AG04449 (cell line): ENCODE measurements around the gene TGIF2.

Experiments used
- CTCF ChIA-PET: fragments of 350-600 bp; formaldehyde crosslinking; extraction: SDS; loops from one replicate; lab custom pipeline; 2021; ENCODE audit warnings: antibody characterized with exemption; lab: Yijun Ruan, JAX
- POLR2A ChIA-PET: fragments of 400-600, 350-600 bp; formaldehyde crosslinking; extraction: SDS; loops from one replicate; lab custom pipeline; 2020; ENCODE audit warnings: antibody characterized with exemption, inconsistent platforms; lab: Yijun Ruan, JAX
- DNase-seq: peaks from one replicate; pipeline ENCODE4 v3.0.0-alpha.2; 2010; ENCODE audit warnings: low read depth, low spot score
- H3K4me3 ChIP-seq: 2 replicates; pipeline ENCODE4 v1.5.1; 2011; ENCODE audit warnings: low read depth, mild to moderate bottlenecking, control low read depth, low read length
- CTCF ChIP-seq: IDR thresholded peaks from one replicate; pipeline ENCODE4 v1.5.1; 2011; ENCODE audit warnings: mild to moderate bottlenecking, moderate library complexity, low read length, control low read depth, inconsistent platforms; ENCODE audit not compliant: insufficient read depth; ENCODE audit errors: missing control alignments

Gene TGIF2

GRCh38 chr20:36544134-36545018, 29.0 kb upstream of the TGIF2 start:
- H3K4me3 ChIP-seq, result peak overlapping the region; percentile 90
- no peak for TF ChIP-seq CTCF
- no peak for DNase-seq
- CTCF ChIA-PET, result interaction anchor here (1.4 to 2.3 kb wide), 2 partner anchors 62 to 71 kb away, joined by 4 to 8 read pairs; partner anchors contain the start of gene RAB5IF
- POLR2A ChIA-PET, result interaction anchor here (0.9 to 3.5 kb wide), 3 partner anchors 8 to 82 kb away, joined by 4 to 14 read pairs (median 9); no protein-coding TSS in a partner anchor

DNA sequence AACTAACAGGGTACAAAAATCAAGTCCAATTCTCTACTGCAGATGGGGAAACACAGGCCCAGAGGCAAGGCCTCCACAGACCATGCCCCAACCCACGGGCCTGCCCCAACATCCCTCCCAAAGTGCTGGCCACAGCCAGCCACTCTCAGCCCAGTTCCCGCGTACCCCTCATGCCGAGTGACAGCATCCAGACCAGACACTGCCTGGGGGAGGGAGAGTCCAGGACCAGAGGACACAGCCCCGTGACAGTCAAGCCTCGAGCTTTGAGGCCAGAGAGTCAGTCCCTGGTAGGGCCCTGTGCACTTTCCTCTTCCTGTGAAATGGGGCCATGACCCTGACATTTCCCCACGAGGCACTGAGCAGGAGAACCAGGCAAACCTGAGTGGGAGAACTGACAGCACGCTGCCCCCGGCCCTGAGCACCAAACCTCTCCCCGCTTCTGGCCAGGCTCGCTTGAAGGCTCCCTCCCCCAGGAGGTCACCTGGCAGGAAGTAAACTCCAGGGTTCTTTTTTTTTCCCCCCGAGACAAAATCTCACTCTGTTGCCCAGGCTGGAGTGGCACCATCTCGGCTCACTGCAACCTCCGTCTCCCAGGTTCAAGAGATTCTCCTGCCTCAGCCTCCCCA, 27.2 kb upstream of the TGIF2 start:
- no peak for TF ChIP-seq CTCF
- no peak for DNase-seq
- POLR2A ChIA-PET, result interaction anchor here (1.5 kb wide), 1 partner anchor 80 kb away, joined by 3 read pairs; no protein-coding TSS in a partner anchor
- no peak overlapping the region for H3K4me3 ChIP-seq
- CTCF ChIA-PET, result no interaction called here

- ChIA-PET POLR2A (no interaction called here), CTCF (no interaction called here)
- H3K4me3 ChIP-seq, result no peak overlapping the region
- DNase-seq, result no peak
- TF ChIP-seq CTCF, result no peak
Measured at GRCh38 chr20:36547186-36548005, 26.0 kb upstream of the TGIF2 start.

- H3K4me3 ChIP-seq, result no peak overlapping the region
- peak; percentile 29 for TF ChIP-seq CTCF
- POLR2A ChIA-PET, result no interaction called here
- CTCF ChIA-PET, result interaction anchor here (0.6 kb wide), 1 partner anchor 44 kb away, joined by 3 read pairs; no protein-coding TSS in a partner anchor
- no peak for DNase-seq
Measured at GRCh38 chr20:36548006-36548315, 25.4 kb upstream of the TGIF2 start.

- POLR2A ChIA-PET, result no interaction called here
- DNase-seq, result no peak
- CTCF ChIA-PET, result interaction anchor here (2.4 kb wide), 1 partner anchor 56 kb away, joined by 7 read pairs; the partner anchor contains the start of gene RAB5IF
Measured at GRCh38 chr20:36548704-36549627, 24.4 kb upstream of the TGIF2 start.

More at GRCh38 chr20:36548704-36549627, 24.4 kb upstream of the TGIF2 start:
- TF ChIP-seq CTCF, result no peak
- no peak overlapping the region for H3K4me3 ChIP-seq
